Measurements from ENCODE around the gene ERC1.

ERC1 gene

GRCh38 chr12:1405619-1406018 is 414.6 kb downstream of the ERC1 start:
- H3K36me3 ChIP-seq (ENCODE audit: control insufficient read depth in 2 of 2, insufficient read depth in 1 of 2, low read length in 2 of 2): peaks cover 0 to 3% of the 10 kb centered on the region in 2 experiments; a peak in 2 of 3 replicates
- no peaks in the 10 kb centered on the region for H3K9me3 ChIP-seq (ENCODE audit: control insufficient read depth, insufficient read depth, low read depth, low read length)
- no peaks in the 10 kb centered on the region for H3K4me1 ChIP-seq (ENCODE audit: control insufficient read depth, insufficient read depth, low read length)
- CTCF ChIA-PET: no interaction called here
- TF ChIP-seq ZNF19 (tag by site-specific recombination; IDR thresholded peaks at IDR 0.05; ENCODE audit: low read depth): no peak
- no peak for TF ChIP-seq PRDM6 (tag by site-specific recombination; IDR thresholded peaks at IDR 0.05)
- peak; percentile 66; the same call in 1 of the 2 replicates for TF ChIP-seq ZNF121 (tag by site-specific recombination; IDR thresholded peaks at IDR 0.05)
- TF ChIP-seq SCRT1 (tag by site-specific recombination; IDR thresholded peaks at IDR 0.05; ENCODE audit: borderline replicate concordance): no peak
- POLR2A ChIA-PET: no interaction called here
- no peak overlapping the region for H3K27ac ChIP-seq (ENCODE audit: extremely low read depth, low read depth, low read length)
- H3K4me3 ChIP-seq (ENCODE audit: low read depth, low read length): no peak overlapping the region

- CTCF ChIA-PET: interaction anchor here (0.7 kb wide), 1 partner anchor 122 kb away, joined by 3 read pairs; no protein-coding TSS in a partner anchor
Measured at GRCh38 chr12:1410794-1411193, 419.8 kb downstream of the ERC1 start.

More at GRCh38 chr12:1410794-1411193, 419.8 kb downstream of the ERC1 start:
- Histone ChIP-seq H3K27ac (ENCODE audit: extremely low read depth, low read depth, low read length) (no peak overlapping the region), H3K4me1 (ENCODE audit: control insufficient read depth, insufficient read depth, low read length) (no peaks in the 10 kb centered on the region), H3K9me3 (ENCODE audit: control insufficient read depth, insufficient read depth, low read depth, low read length) (no peaks in the 10 kb centered on the region), H3K4me3 (ENCODE audit: low read depth, low read length) (no peak overlapping the region), H3K36me3 (ENCODE audit: control insufficient read depth in 2 of 2, insufficient read depth in 1 of 2, low read length in 2 of 2) (peaks cover 0 to 13% of the 10 kb centered on the region in 2 experiments; a peak in 1 of 3 replicates)
- TF ChIP-seq REST (tag by site-specific recombination; IDR thresholded peaks at IDR 0.05) (peak; percentile 30; the same call in 1 of the 2 replicates), PRDM2 (tag by site-specific recombination; IDR thresholded peaks at IDR 0.05; ENCODE audit: borderline replicate concordance) (no peak)
- POLR2A ChIA-PET: no interaction called here
